Subcutaneous abdominal adipose tissue (tissue), 5 donors: ENCODE measurements around the gene KIF6.
A peak's percentile ranks its signal among the peaks of the same experiment; 100 is the strongest.

Source experiments
- H3K27ac ChIP-seq: one replicate; pipeline ENCODE4 v1.7.0; 2013; ENCODE audit warnings: low read depth, mild to moderate bottlenecking, inconsistent platforms, low read length, moderate library complexity
- H3K27me3 ChIP-seq, 5 donors: one replicate each; pipeline ENCODE4 v1.7.0; 2013; ENCODE audit warnings: low read length in 5 of 5, inconsistent platforms in 1 of 5; ENCODE audit not compliant: control insufficient read depth in 5 of 5, insufficient read depth in 4 of 5
- H3K36me3 ChIP-seq, 5 donors: one replicate each; pipeline ENCODE4 v1.7.0; 2013; ENCODE audit warnings: low read length in 5 of 5; ENCODE audit not compliant: control insufficient read depth in 5 of 5, insufficient read depth in 5 of 5
- H3K4me1 ChIP-seq, 5 donors: one replicate each; pipeline ENCODE4 v1.7.0; 2013; ENCODE audit warnings: low read length in 5 of 5, mild to moderate bottlenecking in 3 of 5, moderate library complexity in 1 of 5; ENCODE audit not compliant: control insufficient read depth in 5 of 5, insufficient read depth in 5 of 5
- H3K4me3 ChIP-seq, 5 donors: one replicate each; pipeline ENCODE4 v1.7.0; 2013; ENCODE audit warnings: low read length in 5 of 5, low read depth in 1 of 5
- H3K9ac ChIP-seq, 5 donors: one replicate each; pipeline ENCODE4 v1.7.0; 2013; ENCODE audit warnings: low read length in 5 of 5, mild to moderate bottlenecking in 4 of 5, moderate library complexity in 3 of 5
- H3K9me3 ChIP-seq, 5 donors: one replicate each; pipeline ENCODE4 v1.7.0; 2013; ENCODE audit warnings: low read length in 5 of 5; ENCODE audit not compliant: control insufficient read depth in 5 of 5
- donor health status: healthy.
- donor health status: healthy.
- donor health status: healthy.
- donor health status: healthy.
- donor health status: healthy.

The KIF6 gene

DNA sequence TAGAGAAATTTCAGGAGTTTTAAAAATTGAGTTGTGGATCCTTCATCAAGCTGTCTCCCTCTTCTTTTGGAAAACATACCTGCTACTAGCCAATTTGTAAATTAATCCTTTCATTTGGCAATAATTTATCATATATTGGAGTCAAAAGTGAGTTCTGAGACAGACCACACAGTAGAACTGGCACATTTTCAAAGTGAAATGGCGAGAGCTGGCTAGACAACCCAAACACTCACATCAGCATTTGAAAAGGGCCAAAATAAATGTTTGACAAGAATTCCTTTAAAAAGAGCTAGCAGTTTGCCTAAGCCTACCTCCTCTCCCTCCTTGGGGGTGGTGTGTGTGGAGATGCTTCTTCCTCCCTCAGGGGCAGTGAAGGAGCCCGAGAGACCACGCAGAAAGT, 354.8 kb downstream of the KIF6 start:
- Histone ChIP-seq H3K4me1 (peaks cover 5 to 45% (median 33%) of the 10 kb centered on the region in 5 donors), H3K9ac (no peak overlapping the region), H3K4me3 (no peak overlapping the region), H3K9me3 (no peaks in the 10 kb centered on the region), H3K36me3 (no peaks in the 10 kb centered on the region), H3K27me3 (no peaks in the 10 kb centered on the region), H3K27ac (no peak overlapping the region)

DNA sequence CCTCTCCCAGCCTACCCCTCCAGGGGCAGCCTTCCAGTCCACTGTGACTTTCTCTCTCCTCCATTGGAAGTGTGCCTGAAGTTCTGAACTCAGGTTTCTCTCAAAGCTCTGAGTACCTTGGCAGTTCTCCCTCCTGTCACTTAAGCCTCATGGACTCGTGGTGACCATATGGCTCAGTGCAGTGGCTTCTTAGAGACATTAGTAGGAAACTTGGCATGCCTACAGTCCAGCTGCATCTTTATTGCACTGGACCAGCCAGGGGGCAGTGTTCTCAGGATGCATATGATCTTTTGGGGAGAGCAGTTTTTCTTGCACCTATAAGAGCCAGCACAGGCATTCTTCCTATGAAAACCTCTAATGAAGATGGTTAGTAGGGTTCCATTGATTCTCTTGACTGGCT, 355.2 kb downstream of the KIF6 start:
- no peaks in the 10 kb centered on the region for H3K9me3 ChIP-seq
- no peaks in the 10 kb centered on the region for H3K27me3 ChIP-seq
- H3K27ac ChIP-seq: no peak overlapping the region

DNA sequence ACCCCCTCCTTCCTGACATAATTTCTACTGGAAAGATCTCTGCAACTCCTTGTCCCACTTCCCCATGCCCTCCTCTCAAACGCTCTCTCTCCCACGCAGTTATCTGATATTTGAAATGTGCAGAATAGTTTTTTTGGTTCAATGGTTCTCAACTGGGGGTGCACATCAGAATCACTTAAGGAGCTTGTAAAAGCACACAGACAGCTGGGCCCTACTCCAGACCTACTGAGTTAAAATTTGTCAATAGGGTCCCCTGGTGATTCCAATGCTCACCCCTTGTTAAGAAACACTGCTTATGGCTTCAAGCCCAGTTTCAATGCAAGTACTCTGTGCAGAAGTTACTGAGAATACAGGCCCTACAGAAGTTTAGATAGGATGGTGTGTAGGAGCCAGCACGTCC, 357.5 kb downstream of the KIF6 start:
- H3K27ac ChIP-seq: no peak overlapping the region
- H3K27me3 ChIP-seq: no peaks in the 10 kb centered on the region
- peaks cover 5 to 40% (median 33%) of the 10 kb centered on the region in 5 donors for H3K4me1 ChIP-seq
- H3K9ac ChIP-seq: peak overlapping the region in 1 of 5 donors; percentile 10
- no peaks in the 10 kb centered on the region for H3K9me3 ChIP-seq
- no peaks in the 10 kb centered on the region for H3K36me3 ChIP-seq
- no peak overlapping the region for H3K4me3 ChIP-seq

More for the DNA sequence above, 355.2 kb downstream of the KIF6 start:
- H3K9ac ChIP-seq: no peak overlapping the region
- peaks cover 5 to 41% (median 33%) of the 10 kb centered on the region in 5 donors for H3K4me1 ChIP-seq
- no peaks in the 10 kb centered on the region for H3K36me3 ChIP-seq
- no peak overlapping the region for H3K4me3 ChIP-seq

DNA sequence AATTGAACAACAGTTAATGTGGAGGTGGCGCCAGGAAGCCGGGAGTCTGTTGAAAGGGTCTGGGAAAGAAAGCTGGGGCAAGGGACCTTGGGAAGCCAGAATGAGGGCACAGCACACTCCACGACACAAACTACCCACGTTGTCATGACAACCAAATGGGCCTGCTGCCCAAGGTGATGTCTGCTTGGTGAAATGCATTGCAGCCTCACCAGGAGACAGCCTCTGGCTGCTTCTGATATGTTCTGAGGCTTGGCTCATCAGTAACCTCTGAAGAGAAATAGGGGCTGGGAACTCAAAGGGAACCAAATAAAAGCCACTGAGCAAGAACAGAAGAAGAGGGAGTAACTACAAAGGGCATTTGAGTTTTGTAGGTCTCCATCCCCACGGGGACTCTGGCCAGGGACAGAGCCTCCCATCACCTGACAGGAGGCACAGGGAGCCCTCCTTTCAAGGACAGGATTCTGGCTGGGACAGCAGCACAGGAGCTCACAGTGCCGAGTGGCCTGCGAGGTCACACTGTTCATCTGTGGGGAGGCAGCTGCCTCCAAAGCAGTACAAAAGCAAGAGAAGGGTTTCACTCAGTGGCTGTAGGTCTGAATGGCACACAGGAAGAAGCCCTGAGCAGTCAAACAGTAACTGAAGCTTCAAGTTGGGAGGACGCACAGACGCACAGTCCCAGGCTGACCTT, 358.1 kb downstream of the KIF6 start:
- Histone ChIP-seq H3K9ac (no peak overlapping the region), H3K36me3 (no peaks in the 10 kb centered on the region), H3K9me3 (no peaks in the 10 kb centered on the region), H3K4me1 (peaks cover 5 to 41% (median 37%) of the 10 kb centered on the region in 5 donors), H3K4me3 (no peak overlapping the region), H3K27me3 (no peaks in the 10 kb centered on the region), H3K27ac (no peak overlapping the region)

DNA sequence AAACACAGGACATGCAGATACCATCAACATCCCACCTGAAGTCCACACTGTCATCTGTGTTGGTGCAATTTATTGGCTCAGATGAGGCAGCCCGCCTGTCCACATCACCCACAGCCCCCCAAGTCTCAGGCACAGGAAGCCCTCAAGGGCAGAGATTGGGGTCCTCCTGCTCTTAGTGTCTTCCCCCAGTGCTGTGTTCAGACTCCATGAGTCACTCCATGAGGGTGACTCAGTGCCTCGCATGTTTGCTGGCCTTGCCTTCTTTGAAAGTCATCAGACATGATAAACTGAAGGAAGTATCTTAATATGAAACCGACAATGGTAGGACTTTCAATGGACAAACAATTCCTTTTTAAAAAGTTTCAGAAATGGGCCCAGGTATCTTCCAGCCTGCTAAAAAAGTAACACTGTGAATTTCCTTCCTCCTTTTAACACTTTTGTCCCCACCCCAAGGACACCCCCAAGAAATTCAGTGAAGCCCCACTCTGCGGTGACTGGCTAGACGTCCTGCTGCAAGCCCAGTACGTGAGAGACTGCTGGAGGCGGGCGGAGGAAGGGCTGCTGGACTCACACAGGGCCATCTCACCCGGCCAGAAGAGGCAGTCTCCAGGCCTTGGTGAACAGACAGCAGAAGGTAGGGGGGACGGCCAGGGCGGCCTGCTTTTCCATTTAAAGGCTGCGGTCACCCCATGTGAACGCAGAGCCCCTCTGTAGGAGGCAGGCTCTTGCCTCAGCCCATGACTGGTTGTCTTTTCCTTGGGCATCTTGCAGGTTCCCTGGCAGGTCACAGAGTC, 359.7 kb downstream of the KIF6 start:
- Histone ChIP-seq H3K9ac (no peak overlapping the region), H3K4me3 (no peak overlapping the region), H3K27ac (no peak overlapping the region), H3K36me3 (no peaks in the 10 kb centered on the region), H3K9me3 (no peaks in the 10 kb centered on the region), H3K27me3 (no peaks in the 10 kb centered on the region), H3K4me1 (peaks cover 7 to 44% (median 38%) of the 10 kb centered on the region in 5 donors)

DNA sequence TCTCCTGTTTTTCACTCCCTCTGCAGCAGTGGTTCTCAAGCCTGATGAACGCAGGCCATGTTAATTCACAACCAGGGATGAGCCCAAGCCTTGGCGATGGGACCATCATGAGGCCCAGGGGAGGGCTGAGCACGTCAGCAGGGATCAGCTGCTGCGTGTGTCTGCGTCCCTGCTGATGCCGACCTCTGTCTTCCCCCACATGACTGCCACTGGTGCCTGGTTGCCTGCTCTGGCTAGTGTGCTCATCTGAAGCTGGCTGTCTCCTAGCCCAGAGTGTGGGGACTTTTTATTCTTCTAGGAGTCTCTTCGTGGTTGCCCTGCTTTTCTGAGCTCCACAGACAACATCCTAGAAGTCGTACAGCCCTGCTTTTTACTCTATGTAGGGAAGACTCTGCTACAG, 361.9 kb downstream of the KIF6 start:
- Histone ChIP-seq H3K4me3 (no peak overlapping the region), H3K9ac (no peak overlapping the region), H3K27me3 (no peaks in the 10 kb centered on the region), H3K9me3 (no peaks in the 10 kb centered on the region), H3K4me1 (peaks cover 7 to 28% (median 22%) of the 10 kb centered on the region in 5 donors), H3K27ac (no peak overlapping the region), H3K36me3 (no peaks in the 10 kb centered on the region)

DNA sequence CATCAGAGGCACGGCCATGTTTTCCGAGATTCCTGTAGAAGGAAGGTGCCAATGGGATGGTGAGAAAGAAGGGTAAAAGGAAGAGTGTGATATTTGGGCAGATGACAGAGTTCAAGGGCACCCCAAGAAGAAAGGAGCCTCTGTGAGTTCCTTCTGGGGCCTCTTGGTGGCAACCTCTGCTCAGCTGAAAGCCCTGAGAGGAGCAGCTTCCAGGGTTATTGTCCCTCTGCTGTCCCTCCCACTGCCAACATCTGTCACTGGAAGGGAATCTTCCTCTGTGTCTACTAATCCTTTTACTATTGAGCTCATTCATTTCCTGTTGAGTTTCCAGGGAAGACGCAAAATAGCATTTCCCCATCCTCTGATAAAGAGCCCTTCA, 362.7 kb downstream of the KIF6 start:
- Histone ChIP-seq H3K27me3 (no peaks in the 10 kb centered on the region), H3K9me3 (no peaks in the 10 kb centered on the region), H3K27ac (no peak overlapping the region), H3K9ac (no peak overlapping the region), H3K4me1 (peaks cover 5 to 24% (median 16%) of the 10 kb centered on the region in 5 donors), H3K4me3 (no peak overlapping the region), H3K36me3 (no peaks in the 10 kb centered on the region)

DNA sequence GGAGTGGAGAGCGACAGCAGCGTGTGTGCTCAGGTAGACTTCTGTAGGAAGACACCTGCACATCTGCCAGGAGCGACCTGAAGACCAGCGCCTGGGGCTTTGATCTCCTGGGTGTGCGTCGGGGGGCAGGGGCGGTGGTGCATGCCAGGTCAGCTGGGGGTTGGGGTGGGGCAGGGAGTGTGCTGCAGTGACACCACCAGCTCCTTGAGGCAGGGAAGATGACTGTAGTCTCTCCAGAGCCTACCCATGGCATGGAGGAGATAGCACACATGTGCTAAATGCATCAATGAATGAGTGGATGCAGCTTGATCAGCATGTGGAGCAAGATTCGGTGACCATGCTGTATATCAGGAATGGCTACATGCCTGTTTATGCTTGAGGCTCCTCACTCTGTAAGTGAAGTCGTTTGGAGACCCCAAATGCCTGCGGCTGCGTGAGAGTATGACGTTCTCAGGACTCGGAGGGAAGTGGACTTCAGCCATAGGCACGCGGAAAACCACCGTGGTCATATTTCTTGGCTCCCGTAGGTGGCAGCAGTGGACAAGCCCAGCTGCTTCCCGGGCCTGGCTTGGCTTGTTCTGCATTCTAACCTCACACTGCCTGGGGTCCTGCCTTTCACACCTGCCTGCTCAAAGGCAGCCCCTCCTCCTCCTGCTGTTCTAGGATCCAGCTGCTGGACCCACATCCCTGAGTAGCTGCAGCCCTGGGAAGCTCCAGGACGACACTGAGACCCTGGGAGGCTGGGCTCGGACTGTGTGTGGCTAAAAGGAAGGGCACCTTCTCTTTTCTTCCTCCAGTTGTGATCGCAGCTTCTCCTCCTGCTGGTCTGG, 363.3 kb downstream of the KIF6 start:
- H3K9ac ChIP-seq: no peak overlapping the region
- no peaks in the 10 kb centered on the region for H3K9me3 ChIP-seq
- H3K27me3 ChIP-seq: no peaks in the 10 kb centered on the region
- H3K4me3 ChIP-seq: peak overlapping the region in 1 of 5 donors; percentile 19
- H3K4me1 ChIP-seq: peaks cover 2 to 18% (median 12%) of the 10 kb centered on the region in 5 donors
- no peak overlapping the region for H3K27ac ChIP-seq
- no peaks in the 10 kb centered on the region for H3K36me3 ChIP-seq

DNA sequence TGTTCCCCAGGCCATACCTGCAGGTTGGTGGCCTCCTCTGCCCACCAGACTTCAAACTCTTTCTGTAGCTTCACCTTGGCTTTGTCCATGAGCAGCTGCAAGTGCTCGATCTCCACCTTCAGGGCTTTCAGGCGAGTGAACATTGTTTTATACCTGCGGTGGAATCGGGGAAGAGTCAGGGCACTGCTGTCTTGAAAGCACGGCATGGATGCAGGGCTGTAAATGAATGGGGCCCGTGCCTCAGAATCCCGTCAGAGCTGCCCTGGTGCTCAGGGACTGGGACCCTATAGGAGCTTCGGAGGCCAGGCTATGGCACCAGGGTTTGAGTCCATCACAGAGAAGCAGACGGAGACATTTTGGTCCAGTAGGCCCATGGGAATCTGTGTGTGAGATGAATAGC, 364.8 kb downstream of the KIF6 start:
- Histone ChIP-seq H3K27ac (no peak overlapping the region), H3K4me1 (peaks cover 2 to 15% (median 10%) of the 10 kb centered on the region in 5 donors), H3K9ac (no peak overlapping the region), H3K9me3 (no peaks in the 10 kb centered on the region), H3K27me3 (no peaks in the 10 kb centered on the region), H3K36me3 (no peaks in the 10 kb centered on the region), H3K4me3 (no peak overlapping the region)
